Activated CD4-positive, alpha-beta memory T cell treated with anti-CD3 and anti-CD28 coated beads, Interleukin-2, amount 10 ng/mL, durations not matched to agents 7 days and 5 days (primary cell): ENCODE measurements around the gene DDIT4. TPM values are rescaled to one million over a fixed set of nuclear protein-coding genes. Genes with fewer than 3 reads are reported as not detected.
"Not testable (repeated sequence)": the region's sequence is repeated elsewhere in the genome, so short reads cannot be mapped to it uniquely, and the experiment has no call there.

Experiments used
- CTCF ChIA-PET: fragments of 350-600 bp; sonication (Branson Sonifier 250); formaldehyde crosslinking; loops from one replicate; lab custom pipeline; 2021; ENCODE audit warnings: antibody characterized with exemption, inconsistent platforms; lab: Charles Lee
- POLR2A ChIA-PET: fragments of 350-600 bp; sonication (Branson Sonifier 250); formaldehyde crosslinking; loops from one replicate; lab custom pipeline; 2021; ENCODE audit warnings: antibody characterized with exemption; lab: Charles Lee
- DNase-seq: peaks from one replicate; pipeline ENCODE4 v3.0.0-alpha.2; 2020
- H3K27ac Mint-ChIP-seq: one replicate; pipeline ENCODE4 v1.8.0; 2021; ENCODE audit warnings: mild to moderate bottlenecking, mixed read lengths
- H3K27me3 Mint-ChIP-seq: one replicate; pipeline ENCODE4 v1.8.0; 2021; ENCODE audit warnings: mixed read lengths
- H3K36me3 Mint-ChIP-seq: one replicate; pipeline ENCODE4 v1.8.0; 2021; ENCODE audit warnings: low read depth, mixed read lengths
- H3K4me1 Mint-ChIP-seq: one replicate; pipeline ENCODE4 v1.8.0; 2021; ENCODE audit warnings: mixed read lengths
- H3K4me3 Mint-ChIP-seq: one replicate; pipeline ENCODE4 v1.8.0; 2021; ENCODE audit warnings: mild to moderate bottlenecking, mixed read lengths
- H3K9me3 Mint-ChIP-seq: one replicate; pipeline ENCODE4 v1.8.0; 2021; ENCODE audit warnings: mixed read lengths
- total RNA-seq, 2 experiments: library from RNA; stranded (reverse); gene quantifications; one replicate each; pipeline ENCODE4 v1.2.3, GENCODE V29; 2021

Gene DDIT4
- 100 to 1,000 TPM; 475 to 481 TPM for total RNA-seq

- Mint-ChIP-seq H3K36me3 (peaks cover 40% of the 10 kb centered on the region), H3K27ac (peak within 1 kb of the TSS; percentile 96), H3K4me3 (peak within 1 kb of the TSS; percentile 100), H3K4me1 (peaks cover 58% of the 10 kb centered on the region), H3K27me3 (no peaks in the 10 kb centered on the region), H3K9me3 (no peaks in the 10 kb centered on the region)
- ChIA-PET CTCF (interaction anchor here (0.6 to 7.6 kb wide), 17 partner anchors 9 to 225 kb away, joined by 3 to 89 read pairs (median 7); no protein-coding TSS in a partner anchor), POLR2A (interaction anchor here (0.6 to 7.9 kb wide), 25 partner anchors 9 to 186 kb away, joined by 3 to 225 read pairs (median 10); partner anchors contain the start of genes ANAPC16 and ASCC1)
- peak; percentile 99 for DNase-seq
Measured at GRCh38 chr10:72273410-72274212, at the start of gene DDIT4. TSS of gene DDIT4 (plus strand) at chr10:72273924. CDS start at chr10:72274217, 293 bp downstream.

DNA sequence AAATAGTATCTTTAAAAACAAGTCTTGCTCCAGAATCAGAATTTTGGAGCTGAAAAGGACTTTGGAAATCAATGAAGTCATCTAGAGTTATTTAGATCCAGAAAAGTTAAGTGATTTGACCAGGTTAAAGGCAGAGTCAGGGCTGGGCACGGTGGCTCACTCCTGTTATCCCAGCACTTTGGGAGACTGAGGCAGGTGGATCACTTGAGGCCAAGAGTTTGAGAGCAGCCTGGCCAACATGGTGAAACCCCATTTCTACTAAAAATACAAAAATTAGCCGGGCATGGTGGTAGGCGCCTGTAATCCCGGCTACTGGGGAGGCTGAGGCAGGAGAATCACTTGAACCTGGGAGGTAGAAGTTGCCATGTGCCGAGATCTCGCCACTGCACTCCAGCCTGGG, 49.5 kb upstream of the DDIT4 start:
- not testable (repeated sequence) for H3K4me3 Mint-ChIP-seq, H3K27me3 Mint-ChIP-seq, H3K9me3 Mint-ChIP-seq, DNase-seq
- Mint-ChIP-seq H3K36me3 (peaks cover 40% of the 10 kb centered on the region), H3K27ac (peak overlapping the region; percentile 58), H3K4me1 (peaks cover 48% of the 10 kb centered on the region)
- CTCF ChIA-PET, result interaction anchor here (0.8 to 4.6 kb wide), 16 partner anchors 19 to 175 kb away, joined by 3 to 36 read pairs (median 6); partner anchors contain the start of gene DDIT4
- POLR2A ChIA-PET, result interaction anchor here (0.7 to 1.3 kb wide), 8 partner anchors 37 to 135 kb away, joined by 3 to 6 read pairs (median 3); partner anchors contain the start of gene SPOCK2

DNA sequence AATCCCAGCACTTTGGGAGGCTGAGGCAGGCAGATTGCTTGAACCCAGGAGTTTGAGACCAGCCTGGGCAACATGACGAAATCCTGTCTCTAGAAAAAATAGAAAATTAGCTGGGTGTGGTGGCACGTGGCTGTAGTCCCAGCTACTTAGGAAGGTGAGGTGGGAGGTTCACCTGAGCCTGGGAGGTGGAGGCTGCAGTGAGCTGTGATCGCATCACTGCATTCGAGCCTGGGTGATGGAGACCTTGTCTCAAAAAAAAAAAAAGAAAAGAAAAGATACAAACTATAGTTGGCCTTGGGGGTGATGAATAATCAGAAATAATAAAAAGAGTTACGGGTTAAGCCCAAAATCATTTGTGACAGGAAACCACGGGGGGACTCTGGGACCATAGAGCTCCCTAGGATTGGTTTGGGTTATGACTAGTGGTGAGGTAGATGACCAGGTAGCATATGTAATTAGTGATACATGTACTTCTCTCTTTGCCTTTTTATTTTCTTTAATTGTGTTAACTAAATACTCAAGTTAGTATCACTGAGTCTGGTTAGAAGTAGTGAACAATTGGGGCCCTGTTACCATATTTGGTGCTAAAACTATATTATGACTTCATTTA, 47.2 kb upstream of the DDIT4 start:
- H3K9me3 Mint-ChIP-seq, result no peaks in the 10 kb centered on the region
- ChIA-PET CTCF (interaction anchor here (0.7 to 2.1 kb wide), 7 partner anchors 10 to 178 kb away, joined by 3 to 13 read pairs (median 3); partner anchors contain the start of gene SPOCK2), POLR2A (interaction anchor here (0.9 to 2.3 kb wide), 3 partner anchors 10 to 109 kb away, joined by 3 to 7 read pairs (median 6); partner anchors contain the start of genes ANAPC16 and ASCC1)
- DNase-seq, result no peak
- no peak overlapping the region for H3K27ac Mint-ChIP-seq
- H3K27me3 Mint-ChIP-seq, result no peaks in the 10 kb centered on the region
- peaks cover 40% of the 10 kb centered on the region for H3K36me3 Mint-ChIP-seq
- H3K4me3 Mint-ChIP-seq, result no peak overlapping the region
- peaks cover 50% of the 10 kb centered on the region for H3K4me1 Mint-ChIP-seq

GRCh38 chr10:72227826-72228225, 45.9 kb upstream of the DDIT4 start:
- POLR2A ChIA-PET, result interaction anchor here (0.9 kb wide), 1 partner anchor 47 kb away, joined by 3 read pairs; no protein-coding TSS in a partner anchor

GRCh38 chr10:72228318-72228751, 45.4 kb upstream of the DDIT4 start:
- Mint-ChIP-seq H3K36me3 (peaks cover 43% of the 10 kb centered on the region), H3K27ac (no peak overlapping the region)
- POLR2A ChIA-PET, result interaction anchor here (0.9 to 2.6 kb wide), 3 partner anchors 12 to 47 kb away, joined by 3 to 11 read pairs (median 6); partner anchors contain the start of genes ANAPC16, ASCC1 and DDIT4

More at GRCh38 chr10:72227826-72228225, 45.9 kb upstream of the DDIT4 start:
- H3K27ac Mint-ChIP-seq, result no peak overlapping the region
- H3K9me3 Mint-ChIP-seq, result no peaks in the 10 kb centered on the region
- DNase-seq, result no peak
- no peaks in the 10 kb centered on the region for H3K27me3 Mint-ChIP-seq
- peaks cover 47% of the 10 kb centered on the region for H3K4me1 Mint-ChIP-seq
- CTCF ChIA-PET, result interaction anchor here (1.1 to 2.4 kb wide), 4 partner anchors 9 to 110 kb away, joined by 5 to 10 read pairs (median 6); no protein-coding TSS in a partner anchor
- H3K4me3 Mint-ChIP-seq, result no peak overlapping the region
- peaks cover 39% of the 10 kb centered on the region for H3K36me3 Mint-ChIP-seq

GRCh38 chr10:72229261-72230251, 44.2 kb upstream of the DDIT4 start:
- Mint-ChIP-seq H3K27ac (peak overlapping the region; percentile 27), H3K36me3 (peaks cover 42% of the 10 kb centered on the region), H3K4me3 (no peak overlapping the region), H3K27me3 (no peaks in the 10 kb centered on the region), H3K9me3 (no peaks in the 10 kb centered on the region), H3K4me1 (peaks cover 31% of the 10 kb centered on the region)
- CTCF ChIA-PET, result interaction anchor here (0.6 to 2.4 kb wide), 12 partner anchors 9 to 336 kb away, joined by 3 to 10 read pairs (median 5); partner anchors contain the start of gene DDIT4
- DNase-seq, result no peak
- POLR2A ChIA-PET, result interaction anchor here (1.7 to 2.6 kb wide), 3 partner anchors 13 to 44 kb away, joined by 6 to 11 read pairs (median 8); partner anchors contain the start of genes ANAPC16, ASCC1 and DDIT4

More at GRCh38 chr10:72228318-72228751, 45.4 kb upstream of the DDIT4 start:
- H3K27me3 Mint-ChIP-seq, result no peaks in the 10 kb centered on the region
- no peak overlapping the region for H3K4me3 Mint-ChIP-seq
- CTCF ChIA-PET, result interaction anchor here (1.1 to 2.4 kb wide), 5 partner anchors 9 to 180 kb away, joined by 5 to 10 read pairs (median 6); no protein-coding TSS in a partner anchor
- DNase-seq, result no peak
- peaks cover 41% of the 10 kb centered on the region for H3K4me1 Mint-ChIP-seq
- H3K9me3 Mint-ChIP-seq, result no peaks in the 10 kb centered on the region

- no peak overlapping the region for H3K4me3 Mint-ChIP-seq
- peaks cover 53% of the 10 kb centered on the region for H3K36me3 Mint-ChIP-seq
- H3K27ac Mint-ChIP-seq, result no peak overlapping the region
- CTCF ChIA-PET, result no interaction called here
- no peaks in the 10 kb centered on the region for H3K9me3 Mint-ChIP-seq
- H3K27me3 Mint-ChIP-seq, result no peaks in the 10 kb centered on the region
- H3K4me1 Mint-ChIP-seq, result peaks cover 14% of the 10 kb centered on the region
- POLR2A ChIA-PET, result interaction anchor here (0.7 kb wide), 1 partner anchor 27 kb away, joined by 4 read pairs; no protein-coding TSS in a partner anchor
- no peak for DNase-seq
Measured at GRCh38 chr10:72233621-72234020, 40.1 kb upstream of the DDIT4 start.

- CTCF ChIA-PET, result interaction anchor here (1.6 kb wide), 1 partner anchor 26 kb away, joined by 4 read pairs; no protein-coding TSS in a partner anchor
- peaks cover 49% of the 10 kb centered on the region for H3K36me3 Mint-ChIP-seq
- POLR2A ChIA-PET, result no interaction called here
- peaks cover 9% of the 10 kb centered on the region for H3K4me1 Mint-ChIP-seq
- H3K27me3 Mint-ChIP-seq, result no peaks in the 10 kb centered on the region
- no peak for DNase-seq
- H3K27ac Mint-ChIP-seq, result no peak overlapping the region
- no peaks in the 10 kb centered on the region for H3K9me3 Mint-ChIP-seq
- no peak overlapping the region for H3K4me3 Mint-ChIP-seq
Measured at GRCh38 chr10:72234560-72235095, 39.1 kb upstream of the DDIT4 start.

DNA sequence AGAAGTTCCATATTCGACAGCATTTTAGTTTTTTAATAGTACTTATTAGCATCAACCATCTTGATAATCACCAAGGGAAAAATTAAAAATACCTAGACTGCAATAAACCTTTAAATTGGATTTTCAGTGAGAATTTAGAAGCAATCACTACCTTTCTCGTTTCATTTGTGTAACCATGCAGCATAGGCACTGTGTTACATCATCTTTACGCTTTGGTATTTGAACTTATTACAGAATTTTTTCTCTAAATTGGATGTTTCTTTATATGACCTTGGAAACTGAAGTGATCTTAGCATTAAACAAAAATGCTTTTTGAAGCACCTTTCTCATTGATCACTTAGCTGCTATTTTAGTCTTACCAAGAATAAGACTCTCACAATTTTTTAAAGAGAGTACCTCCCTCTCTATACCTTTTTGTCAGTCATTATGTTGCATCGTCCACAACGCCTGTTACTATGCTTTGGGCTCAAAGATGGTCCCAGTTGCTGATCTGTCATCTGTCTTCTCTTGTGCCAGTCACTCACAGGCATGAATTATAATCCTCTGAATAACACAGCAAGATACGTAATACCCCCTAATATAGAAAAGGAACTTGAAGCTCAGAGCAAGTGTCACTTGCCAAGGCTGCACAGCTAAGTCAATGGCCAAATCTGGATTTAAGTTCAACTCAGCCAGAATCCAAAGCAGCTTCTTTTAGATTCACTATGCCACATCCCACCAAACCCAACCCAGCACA, 38.0 kb upstream of the DDIT4 start:
- Mint-ChIP-seq H3K4me1 (peaks cover 6% of the 10 kb centered on the region), H3K27me3 (no peaks in the 10 kb centered on the region), H3K36me3 (peaks cover 47% of the 10 kb centered on the region), H3K27ac (peak overlapping the region; percentile 4), H3K4me3 (no peak overlapping the region), H3K9me3 (no peaks in the 10 kb centered on the region)
- CTCF ChIA-PET, result interaction anchor here (0.9 to 1.6 kb wide), 2 partner anchors 25 to 187 kb away, joined by 3 to 4 read pairs; no protein-coding TSS in a partner anchor
- POLR2A ChIA-PET, result interaction anchor here (1.2 to 1.3 kb wide), 2 partner anchors 12 to 39 kb away, joined by 3 to 9 read pairs; no protein-coding TSS in a partner anchor
- DNase-seq, result no peak

GRCh38 chr10:72238392-72239175, 35.1 kb upstream of the DDIT4 start:
- H3K9me3 Mint-ChIP-seq, result no peaks in the 10 kb centered on the region
- H3K27ac Mint-ChIP-seq, result no peak overlapping the region
- CTCF ChIA-PET, result interaction anchor here (1.5 to 2.0 kb wide), 2 partner anchors 9 to 99 kb away, joined by 3 to 7 read pairs; no protein-coding TSS in a partner anchor
- DNase-seq, result no peak
- POLR2A ChIA-PET, result interaction anchor here (1.5 to 1.8 kb wide), 2 partner anchors 9 to 35 kb away, joined by 3 to 12 read pairs; partner anchors contain the start of gene DDIT4
- H3K27me3 Mint-ChIP-seq, result no peaks in the 10 kb centered on the region
- peaks cover 22% of the 10 kb centered on the region for H3K4me1 Mint-ChIP-seq
- H3K36me3 Mint-ChIP-seq, result peaks cover 32% of the 10 kb centered on the region
- no peak overlapping the region for H3K4me3 Mint-ChIP-seq
